Ishikawa (cell line): ENCODE results near the gene FCHSD2.

Source experiments
- CEBPB ChIP-seq: IDR thresholded peaks from 2 replicates; pipeline ENCODE4 v1.6.1; 2012
- CREB1 ChIP-seq: IDR thresholded peaks from 2 replicates; pipeline ENCODE4 v1.6.1; 2012; ENCODE audit warnings: low read depth
- EGR1 ChIP-seq: IDR thresholded peaks from 2 replicates; pipeline ENCODE4 v1.6.1; 2012
- EP300 ChIP-seq: IDR thresholded peaks from 2 replicates; pipeline ENCODE4 v1.6.1; 2012; ENCODE audit warnings: borderline replicate concordance
- FOXM1 ChIP-seq: IDR thresholded peaks from 2 replicates; pipeline ENCODE4 v1.6.1; 2012; ENCODE audit warnings: low read depth, borderline replicate concordance
- NFIC ChIP-seq: IDR thresholded peaks from 2 replicates; pipeline ENCODE4 v1.6.1; 2012
- RAD21 ChIP-seq: IDR thresholded peaks from 2 replicates; pipeline ENCODE4 v1.6.1; 2012; ENCODE audit warnings: low read depth
- TAF1 ChIP-seq: IDR thresholded peaks from 2 replicates; pipeline ENCODE4 v1.6.1; 2012; ENCODE audit warnings: low read depth, mild to moderate bottlenecking
- TCF12 ChIP-seq: IDR thresholded peaks from 2 replicates; pipeline ENCODE4 v1.6.1; 2012; ENCODE audit warnings: low read depth
- TEAD4 ChIP-seq: IDR thresholded peaks from 2 replicates; pipeline ENCODE4 v1.6.1; 2012
- YY1 ChIP-seq: IDR thresholded peaks from 2 replicates; pipeline ENCODE4 v1.6.1; 2012; ENCODE audit warnings: low read depth
- ZBTB7A ChIP-seq: IDR thresholded peaks from 2 replicates; pipeline ENCODE4 v1.6.1; 2012; ENCODE audit warnings: low read depth
- TF ChIP-seq, protein P1 (sequence below): IDR thresholded peaks from 2 replicates; pipeline ENCODE4 v1.6.1; 2012
- TF ChIP-seq, protein P2 (sequence below): IDR thresholded peaks from 2 replicates; pipeline ENCODE4 v1.6.1; 2012; ENCODE audit warnings: low read depth, mild to moderate bottlenecking
- TF ChIP-seq, protein P3 (sequence below): IDR thresholded peaks from 2 replicates; pipeline ENCODE4 v1.6.1; 2012

Gene FCHSD2

DNA sequence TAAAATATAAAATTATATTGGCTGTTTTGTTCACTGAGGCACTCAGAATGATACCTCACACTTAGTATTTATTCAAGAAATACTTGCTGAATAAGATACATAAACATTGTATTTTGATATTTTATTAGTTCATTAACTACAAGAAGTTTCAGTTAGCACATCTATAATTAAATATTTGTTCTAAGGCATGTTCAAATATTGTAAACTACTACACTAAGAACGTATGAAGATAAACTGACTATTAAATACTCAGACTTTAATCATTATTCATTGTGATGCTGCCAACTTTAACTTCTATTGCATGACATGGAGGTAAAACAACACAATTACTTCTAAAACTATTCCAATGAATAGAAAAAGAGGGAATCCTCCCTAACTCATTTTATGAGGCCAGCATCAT, 198.5 kb downstream of the FCHSD2 start:
- TF ChIP-seq YY1 = no peak
- no peak for TF ChIP-seq CREB1
- no peak for TF ChIP-seq NFIC
- TF ChIP-seq TAF1 = no peak
- TF ChIP-seq TCF12 = no peak
- no peak for TF ChIP-seq EP300

DNA sequence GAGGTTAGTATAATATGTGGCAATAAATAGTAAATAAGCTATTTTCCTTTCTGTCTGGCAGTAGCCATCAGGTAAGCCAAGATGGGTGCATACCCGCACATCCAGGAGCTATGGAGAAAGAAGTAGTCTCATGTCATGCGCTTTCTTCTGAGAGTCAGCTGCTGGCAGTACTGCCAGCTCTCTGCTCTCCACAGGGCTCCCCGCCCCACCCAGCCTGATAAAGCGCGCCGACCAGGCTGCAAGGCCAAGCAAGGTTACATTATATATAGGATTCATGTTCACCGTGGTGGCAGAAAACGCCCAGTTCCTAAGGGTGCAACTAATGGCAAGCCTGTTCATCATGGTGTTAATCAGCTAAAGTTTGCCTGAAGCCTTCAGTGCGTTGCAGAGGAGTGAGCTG, 201.7 kb downstream of the FCHSD2 start:
- TF ChIP-seq ZBTB7A = no peak
- no peak for TF ChIP-seq YY1
- TF ChIP-seq TEAD4 = no peak
- TF ChIP-seq, protein P1, sequence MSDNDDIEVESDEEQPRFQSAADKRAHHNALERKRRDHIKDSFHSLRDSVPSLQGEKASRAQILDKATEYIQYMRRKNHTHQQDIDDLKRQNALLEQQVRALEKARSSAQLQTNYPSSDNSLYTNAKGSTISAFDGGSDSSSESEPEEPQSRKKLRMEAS = no peak
- TF ChIP-seq RAD21 = no peak
- no peak for TF ChIP-seq EP300
- TF ChIP-seq NFIC = no peak
- TF ChIP-seq, protein P2, sequence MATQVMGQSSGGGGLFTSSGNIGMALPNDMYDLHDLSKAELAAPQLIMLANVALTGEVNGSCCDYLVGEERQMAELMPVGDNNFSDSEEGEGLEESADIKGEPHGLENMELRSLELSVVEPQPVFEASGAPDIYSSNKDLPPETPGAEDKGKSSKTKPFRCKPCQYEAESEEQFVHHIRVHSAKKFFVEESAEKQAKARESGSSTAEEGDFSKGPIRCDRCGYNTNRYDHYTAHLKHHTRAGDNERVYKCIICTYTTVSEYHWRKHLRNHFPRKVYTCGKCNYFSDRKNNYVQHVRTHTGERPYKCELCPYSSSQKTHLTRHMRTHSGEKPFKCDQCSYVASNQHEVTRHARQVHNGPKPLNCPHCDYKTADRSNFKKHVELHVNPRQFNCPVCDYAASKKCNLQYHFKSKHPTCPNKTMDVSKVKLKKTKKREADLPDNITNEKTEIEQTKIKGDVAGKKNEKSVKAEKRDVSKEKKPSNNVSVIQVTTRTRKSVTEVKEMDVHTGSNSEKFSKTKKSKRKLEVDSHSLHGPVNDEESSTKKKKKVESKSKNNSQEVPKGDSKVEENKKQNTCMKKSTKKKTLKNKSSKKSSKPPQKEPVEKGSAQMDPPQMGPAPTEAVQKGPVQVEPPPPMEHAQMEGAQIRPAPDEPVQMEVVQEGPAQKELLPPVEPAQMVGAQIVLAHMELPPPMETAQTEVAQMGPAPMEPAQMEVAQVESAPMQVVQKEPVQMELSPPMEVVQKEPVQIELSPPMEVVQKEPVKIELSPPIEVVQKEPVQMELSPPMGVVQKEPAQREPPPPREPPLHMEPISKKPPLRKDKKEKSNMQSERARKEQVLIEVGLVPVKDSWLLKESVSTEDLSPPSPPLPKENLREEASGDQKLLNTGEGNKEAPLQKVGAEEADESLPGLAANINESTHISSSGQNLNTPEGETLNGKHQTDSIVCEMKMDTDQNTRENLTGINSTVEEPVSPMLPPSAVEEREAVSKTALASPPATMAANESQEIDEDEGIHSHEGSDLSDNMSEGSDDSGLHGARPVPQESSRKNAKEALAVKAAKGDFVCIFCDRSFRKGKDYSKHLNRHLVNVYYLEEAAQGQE = no peak
- TF ChIP-seq TAF1 = no peak
- TF ChIP-seq, protein P3, sequence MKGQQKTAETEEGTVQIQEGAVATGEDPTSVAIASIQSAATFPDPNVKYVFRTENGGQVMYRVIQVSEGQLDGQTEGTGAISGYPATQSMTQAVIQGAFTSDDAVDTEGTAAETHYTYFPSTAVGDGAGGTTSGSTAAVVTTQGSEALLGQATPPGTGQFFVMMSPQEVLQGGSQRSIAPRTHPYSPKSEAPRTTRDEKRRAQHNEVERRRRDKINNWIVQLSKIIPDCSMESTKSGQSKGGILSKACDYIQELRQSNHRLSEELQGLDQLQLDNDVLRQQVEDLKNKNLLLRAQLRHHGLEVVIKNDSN = no peak
- no peak for TF ChIP-seq FOXM1
- no peak for TF ChIP-seq CREB1
- no peak for TF ChIP-seq CEBPB
- no peak for TF ChIP-seq EGR1

DNA sequence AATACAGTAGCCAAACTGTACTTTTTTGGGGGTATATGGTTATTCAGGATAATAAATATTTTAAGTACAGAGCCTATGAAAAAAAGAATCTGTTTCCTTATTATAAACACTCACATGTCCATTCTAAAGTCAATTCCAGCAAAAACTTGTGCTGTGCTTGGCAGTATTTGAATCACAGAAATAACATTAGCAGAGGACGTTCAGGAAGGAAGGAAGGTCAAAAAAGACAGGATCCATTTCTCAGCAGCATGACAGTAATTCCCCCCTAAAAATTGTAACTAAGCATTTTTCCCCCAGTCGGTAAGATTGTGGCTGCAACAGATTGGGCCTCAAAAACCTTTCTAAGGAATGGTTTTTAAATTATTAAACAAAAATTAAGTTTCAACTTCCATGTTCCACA, 203.1 kb downstream of the FCHSD2 start:
- TF ChIP-seq NFIC = no peak
- TF ChIP-seq FOXM1 = no peak
- no peak for TF ChIP-seq EGR1
- TF ChIP-seq TEAD4 = no peak
- TF ChIP-seq, protein P3 = no peak
- no peak for TF ChIP-seq YY1
- TF ChIP-seq EP300 = no peak
- no peak for TF ChIP-seq CEBPB
- TF ChIP-seq, protein P2 = no peak
- TF ChIP-seq, protein P1 = no peak
- TF ChIP-seq TCF12 = no peak
- no peak for TF ChIP-seq CREB1
- TF ChIP-seq RAD21 = no peak
- TF ChIP-seq ZBTB7A = no peak
- TF ChIP-seq TAF1 = no peak

DNA sequence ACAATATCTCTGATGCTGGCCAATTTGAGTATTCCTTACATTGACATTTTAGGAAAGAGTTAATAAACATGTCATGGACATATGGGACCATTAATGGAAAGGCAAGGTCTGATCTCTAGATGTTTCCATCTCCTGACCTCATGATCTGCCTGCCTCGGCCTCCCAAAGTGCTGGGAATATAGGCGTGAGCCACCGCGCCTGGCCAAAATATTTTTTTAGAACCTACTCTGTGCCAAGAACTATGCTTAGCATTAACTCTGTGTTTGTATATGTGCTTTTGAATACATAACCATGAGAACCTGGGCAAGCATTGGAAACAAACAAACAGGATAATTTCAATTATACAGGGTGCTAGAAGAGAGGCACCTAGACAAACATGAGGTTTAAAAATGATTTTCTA, 204.7 kb downstream of the FCHSD2 start:
- TF ChIP-seq, protein P3 = no peak
- TF ChIP-seq FOXM1 = no peak

DNA sequence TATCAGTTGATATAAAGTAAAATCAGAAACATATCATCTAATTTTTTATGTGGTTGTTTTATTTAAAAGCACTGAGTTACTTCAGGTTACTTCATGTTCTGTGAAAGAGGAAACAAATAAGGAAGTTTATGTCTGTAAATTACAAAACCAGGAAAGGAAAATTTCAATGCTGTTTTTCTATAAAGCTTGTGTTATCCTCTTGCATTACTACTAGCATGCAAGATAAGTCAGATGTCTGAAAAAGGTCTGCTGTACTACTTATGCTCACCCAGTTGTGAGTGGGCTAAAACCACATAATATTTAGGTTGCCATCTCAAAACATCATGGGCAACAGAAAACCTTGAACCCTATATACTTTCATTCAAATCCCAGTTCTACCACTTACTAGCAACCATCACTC, 206.4 kb downstream of the FCHSD2 start:
- no peak for TF ChIP-seq ZBTB7A
- no peak for TF ChIP-seq EP300
- TF ChIP-seq, protein P1 = no peak
- TF ChIP-seq FOXM1 = no peak
- TF ChIP-seq TCF12 = no peak
- TF ChIP-seq CREB1 = no peak
- TF ChIP-seq RAD21 = no peak
- no peak for TF ChIP-seq TAF1
- no peak for TF ChIP-seq YY1
- TF ChIP-seq NFIC = no peak
- TF ChIP-seq EGR1 = no peak
- no peak for TF ChIP-seq TEAD4
- TF ChIP-seq, protein P3 = no peak
- TF ChIP-seq, protein P2 = no peak
- TF ChIP-seq CEBPB = no peak
